ELF-1 (cell line): ENCODE data around the gene P3H4.

Experiments used
- DNase-seq: peaks from one replicate; pipeline ENCODE4 v3.0.0-alpha.2; 2016; ENCODE audit warnings: low read depth, low spot score

P3H4 gene

DNA sequence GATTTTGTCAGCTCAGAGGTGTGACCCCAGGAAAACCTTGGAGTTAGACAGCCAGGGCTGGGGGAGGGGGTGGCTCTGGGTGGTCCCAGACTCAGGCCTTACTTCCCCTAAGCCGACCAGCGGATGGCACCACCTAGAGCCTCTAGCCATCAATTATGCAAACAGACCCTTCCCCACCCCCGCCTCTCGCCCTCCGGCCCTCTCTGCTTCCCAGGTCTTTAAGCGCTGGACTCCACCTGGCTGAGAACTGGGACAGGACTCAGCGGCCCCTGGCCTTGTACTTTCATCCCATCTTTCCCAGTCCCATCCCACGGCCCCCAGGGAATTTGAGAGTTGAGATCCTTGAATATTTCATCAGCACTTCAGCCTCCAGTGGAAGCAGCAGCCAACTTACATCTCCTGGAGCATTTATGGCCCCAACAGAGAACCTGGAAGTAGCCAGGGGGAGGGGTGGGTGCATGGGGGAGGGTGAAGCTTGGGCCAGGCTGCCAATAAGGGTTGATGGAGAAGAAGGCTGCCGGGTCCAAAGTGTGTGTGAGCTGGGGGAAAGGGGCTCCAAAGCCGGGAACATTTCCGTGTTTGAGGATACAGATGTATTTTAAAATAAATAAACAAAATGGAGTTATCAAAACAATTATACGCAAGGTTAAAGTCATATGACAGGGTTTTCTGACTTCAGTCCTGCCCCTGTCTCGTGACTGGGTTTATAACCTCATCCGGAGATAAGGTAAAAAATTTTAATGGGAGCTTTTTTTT is 17.8 kb downstream of the P3H4 start:
- DNase-seq, result peak; percentile 97

DNA sequence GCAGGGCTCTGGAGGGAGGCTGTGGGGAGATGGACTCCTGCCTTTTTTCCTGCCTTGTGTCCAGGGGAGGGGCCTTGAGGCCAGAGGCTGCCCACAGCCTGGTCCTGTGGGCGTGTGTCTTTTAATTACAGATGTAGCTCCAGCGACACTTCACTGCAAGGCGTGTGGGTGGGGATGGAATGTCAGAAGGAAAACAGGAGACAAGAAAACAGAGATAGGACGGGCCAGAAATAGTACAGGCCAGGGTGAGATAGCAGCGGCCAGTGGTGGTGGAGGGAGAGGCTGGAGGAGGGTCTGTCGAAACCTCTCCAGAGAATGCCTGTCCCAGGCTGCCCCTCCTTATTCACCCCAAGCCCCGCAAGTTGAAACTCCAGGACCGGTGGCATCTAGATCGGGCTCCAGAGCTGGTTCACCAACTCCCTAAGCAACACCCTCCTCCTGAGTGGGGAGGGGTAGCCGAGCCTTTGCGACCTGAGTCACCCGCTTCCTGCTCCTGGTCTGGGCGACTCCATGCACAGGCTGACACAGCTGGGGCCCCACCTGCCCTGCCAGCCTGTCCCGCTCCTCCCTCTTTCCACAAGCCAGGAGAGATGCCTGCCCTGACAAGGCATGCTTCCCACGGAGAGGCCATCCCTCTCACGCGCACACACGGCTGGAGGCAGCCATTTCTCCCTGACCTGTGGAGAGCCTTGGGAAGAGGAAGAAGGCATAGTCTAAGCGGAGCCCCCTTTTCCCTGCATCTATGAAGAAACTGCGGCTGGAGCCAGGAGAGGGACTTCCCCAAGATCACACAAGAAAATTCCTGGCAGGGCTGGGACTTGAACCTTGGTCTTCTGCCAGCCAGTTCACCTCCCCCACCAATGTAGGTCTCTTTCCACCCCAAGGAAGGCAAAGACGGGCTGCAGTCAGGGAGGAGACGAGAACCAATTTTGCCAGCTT is 18.6 kb downstream of the P3H4 start:
- DNase-seq, result peak; percentile 92

DNA sequence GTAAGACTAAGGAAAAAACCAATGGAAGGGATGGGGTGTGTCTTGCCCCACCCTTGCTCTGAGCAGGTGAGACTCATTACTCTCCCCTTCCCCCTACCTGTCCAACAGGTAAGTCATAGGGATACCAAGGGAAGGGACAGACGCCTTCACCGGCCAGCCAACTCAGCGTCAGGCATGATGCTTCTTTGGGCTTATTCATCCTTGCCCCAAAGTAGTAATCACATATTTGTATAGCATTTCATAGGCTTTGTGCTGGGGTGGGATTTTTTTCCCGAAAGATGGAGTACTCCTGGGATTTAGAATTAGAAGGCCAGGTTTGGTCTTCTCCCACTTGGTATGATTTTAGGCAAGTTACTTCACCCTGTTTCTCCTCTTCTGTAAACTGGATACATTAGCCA is 24.7 kb downstream of the P3H4 start:
- DNase-seq, result no peak

DNA sequence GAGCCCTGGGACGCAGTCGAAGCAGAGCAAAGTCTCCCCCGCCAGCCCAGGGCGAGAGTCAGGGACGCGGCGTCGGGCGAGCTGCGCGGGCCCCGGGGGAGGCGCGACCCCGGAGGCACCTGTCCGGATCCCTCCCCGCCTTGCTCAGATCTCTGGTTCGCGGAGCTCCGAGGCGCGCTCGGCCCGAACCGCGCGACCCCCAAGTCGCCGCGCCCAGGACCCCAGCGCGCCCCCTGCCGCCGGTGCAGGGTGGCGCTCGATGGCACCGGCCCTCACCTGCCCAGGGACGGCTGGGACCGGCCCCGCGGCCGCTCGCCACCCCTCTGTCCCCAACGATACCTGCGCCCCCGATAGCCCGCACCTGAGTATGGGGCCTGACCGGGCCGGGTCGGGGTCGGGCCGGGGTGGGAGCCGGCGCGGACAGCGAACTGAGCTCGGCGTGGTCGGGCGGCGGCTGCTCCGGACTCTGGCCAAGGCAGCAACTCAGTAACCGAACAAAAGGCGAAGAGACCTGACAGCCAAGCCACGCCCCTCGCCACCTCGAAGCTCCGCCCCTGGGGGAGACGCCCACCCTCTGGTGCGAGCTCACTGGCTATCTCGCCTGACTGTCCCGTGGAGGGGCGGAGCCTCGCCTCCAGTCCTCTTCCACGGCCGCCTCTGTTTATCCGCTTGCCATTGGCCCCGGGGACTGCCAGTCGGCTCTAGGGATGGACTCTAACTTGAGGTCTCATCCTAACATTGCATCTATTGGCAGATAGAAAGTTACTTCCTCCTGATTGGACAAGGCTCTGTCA is 25.3 kb downstream of the P3H4 start, which contains the start of gene JUP:
JUP (minus strand) TSS at position 485 of the 794 bp plus-strand sequence. CDS start 14,857 bp downstream, outside the sequence.
- peak; percentile 100 for DNase-seq

DNA sequence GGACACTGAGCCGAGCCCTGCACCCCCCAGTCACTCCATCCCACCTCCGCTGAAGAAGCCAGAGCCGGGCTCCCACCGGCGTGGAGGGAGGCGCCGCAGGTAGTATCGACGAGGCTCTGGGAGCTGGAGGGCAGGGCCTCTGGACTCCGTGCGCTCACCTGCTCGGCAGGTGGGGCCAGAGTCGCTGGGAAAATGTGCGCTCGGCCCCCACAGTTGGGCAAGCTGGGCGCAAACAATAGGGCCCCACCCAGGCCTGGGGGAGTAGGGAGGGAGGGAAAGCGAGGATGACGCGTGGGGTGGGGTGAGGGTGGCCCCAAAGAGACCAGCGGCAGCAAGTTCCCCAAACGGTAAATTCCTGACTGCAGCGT is 25.9 kb downstream of the P3H4 start:
- DNase-seq, result peak; percentile 70

DNA sequence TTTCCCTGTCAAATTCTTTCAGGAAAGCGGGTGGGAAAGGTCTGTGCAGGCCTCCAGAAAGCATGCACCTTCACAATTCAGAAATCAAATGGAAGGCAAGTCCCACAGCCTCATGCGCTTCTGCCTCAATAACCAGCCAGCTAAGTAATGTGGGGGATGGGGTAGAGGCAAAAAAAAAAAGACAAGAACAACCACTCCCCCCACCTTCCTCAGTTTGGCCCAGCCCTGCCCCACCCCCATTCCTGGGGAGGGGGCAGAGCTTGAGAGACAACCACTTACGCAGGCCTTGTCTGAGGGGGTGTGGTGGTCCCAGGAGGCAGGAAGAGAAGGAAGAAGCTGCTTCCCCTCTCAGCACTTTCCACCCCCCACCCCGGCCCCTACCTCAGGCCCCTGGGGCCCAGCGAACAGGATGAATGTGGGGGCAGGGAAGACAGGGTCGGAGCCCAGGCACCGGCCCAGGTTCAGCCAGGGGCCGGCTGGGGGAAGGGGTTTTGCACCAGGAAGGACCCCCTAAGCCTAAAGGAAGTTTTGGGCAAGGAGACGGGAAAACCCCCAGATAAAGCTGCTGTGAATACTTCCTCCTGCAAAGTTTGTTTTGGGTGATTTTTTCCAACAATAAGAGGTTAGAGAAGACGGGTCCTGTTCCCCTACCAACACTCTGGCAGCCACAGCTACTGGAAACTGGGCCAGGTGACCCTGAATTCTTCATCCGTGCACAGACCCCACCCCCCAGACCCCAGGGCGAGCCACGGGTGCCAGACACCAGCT is 26.5 kb downstream of the P3H4 start:
- peak; percentile 95 for DNase-seq

DNA sequence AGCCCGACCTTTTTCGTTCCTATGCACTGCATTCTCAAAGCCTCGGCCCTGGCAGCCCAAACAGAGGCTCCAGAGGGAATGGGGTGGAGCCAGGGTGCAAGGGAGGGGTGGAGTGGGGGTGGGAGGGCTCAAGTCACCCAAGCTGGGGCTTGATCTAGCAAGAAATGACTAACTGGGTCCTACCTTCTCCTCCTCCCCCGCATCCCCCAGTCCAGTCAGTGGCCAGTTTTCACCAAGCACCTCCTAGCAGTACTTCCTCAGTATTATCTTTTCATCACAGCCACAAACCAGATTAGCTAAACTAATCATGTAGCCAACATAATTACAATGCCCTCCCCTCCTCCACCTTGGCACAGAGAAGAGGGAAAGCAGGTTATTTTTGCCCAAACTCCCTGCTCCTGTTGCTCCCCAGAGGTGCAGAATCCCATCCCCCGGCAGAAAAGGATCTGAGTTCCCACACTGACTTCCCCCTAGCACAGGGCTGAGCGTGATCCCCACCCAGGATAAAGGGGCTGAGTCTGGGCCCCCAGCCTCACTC is 27.5 kb downstream of the P3H4 start:
- peak; percentile 36 for DNase-seq

DNA sequence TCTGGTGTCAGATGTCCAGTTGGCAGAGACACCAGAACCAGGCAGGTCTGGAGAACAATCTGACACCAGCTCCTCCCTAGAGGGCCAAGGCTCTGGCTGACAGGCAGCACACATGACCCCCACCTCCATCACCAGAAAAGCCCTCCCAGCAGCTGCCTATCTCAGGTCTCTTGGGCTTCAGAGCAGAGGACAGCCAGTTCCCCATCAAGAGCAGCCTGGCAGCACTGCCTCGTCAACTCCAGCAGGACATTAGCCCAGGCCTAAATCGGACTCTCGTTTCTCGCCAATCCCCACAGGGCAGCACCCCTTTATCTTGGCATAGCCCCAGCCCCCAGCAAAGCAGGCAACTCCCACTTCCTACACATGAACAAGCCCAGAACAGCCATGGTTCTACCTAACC is 29.6 kb downstream of the P3H4 start:
- DNase-seq, result no peak

DNA sequence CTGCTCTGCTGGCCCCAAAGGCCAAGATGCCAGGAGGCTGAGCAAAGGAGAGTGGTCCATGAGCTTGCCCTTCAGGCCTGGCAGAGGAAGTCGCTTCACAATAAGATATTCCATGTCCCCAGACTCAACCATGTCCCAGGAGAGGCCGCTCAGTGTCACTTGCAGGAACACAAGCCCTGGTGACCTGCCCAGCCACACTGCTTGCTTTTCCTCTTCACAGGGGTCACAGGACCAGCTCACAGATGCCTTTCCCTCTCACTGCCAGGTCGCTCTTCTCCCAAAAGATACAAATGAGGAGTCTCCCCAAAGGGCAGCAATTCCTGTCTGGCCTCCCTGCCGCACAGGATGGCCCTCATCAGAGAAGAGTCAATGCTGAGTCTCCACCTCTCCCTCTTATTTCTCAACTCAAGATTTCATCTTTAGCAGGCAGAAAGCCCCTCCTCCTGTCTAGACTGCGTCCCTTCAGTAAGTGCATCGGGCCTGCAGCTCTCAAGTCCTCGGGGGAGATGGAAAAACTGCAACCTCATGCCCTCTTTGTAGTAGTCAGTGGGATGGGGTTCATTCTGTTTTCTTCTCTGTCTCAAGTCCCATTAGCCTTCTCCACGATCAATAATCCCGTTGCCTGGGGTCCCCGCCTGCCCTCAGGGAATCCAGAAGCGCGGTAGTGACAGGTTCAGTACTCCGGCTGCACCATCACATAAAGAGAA is 30.2 kb downstream of the P3H4 start:
- no peak for DNase-seq

DNA sequence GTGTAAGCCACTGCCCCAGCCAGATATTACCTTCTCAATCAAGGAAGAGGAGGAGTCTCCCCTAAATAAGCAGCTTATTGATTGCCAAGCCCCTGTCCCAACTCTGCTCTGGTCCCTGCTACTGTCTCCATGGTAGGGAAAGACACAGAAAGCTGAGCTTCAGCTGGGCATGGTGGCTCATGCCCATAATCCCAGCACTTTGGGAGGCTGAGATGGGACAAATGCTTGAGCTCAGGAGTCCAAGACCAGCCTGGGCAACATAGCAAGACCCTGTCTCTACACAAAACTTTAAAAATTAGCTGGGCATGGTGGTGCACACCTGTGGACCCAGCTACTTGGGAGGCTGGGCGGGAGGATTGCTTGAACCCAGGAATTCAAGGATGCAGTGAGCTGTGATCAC is 31.8 kb downstream of the P3H4 start:
- DNase-seq, result no peak

DNA sequence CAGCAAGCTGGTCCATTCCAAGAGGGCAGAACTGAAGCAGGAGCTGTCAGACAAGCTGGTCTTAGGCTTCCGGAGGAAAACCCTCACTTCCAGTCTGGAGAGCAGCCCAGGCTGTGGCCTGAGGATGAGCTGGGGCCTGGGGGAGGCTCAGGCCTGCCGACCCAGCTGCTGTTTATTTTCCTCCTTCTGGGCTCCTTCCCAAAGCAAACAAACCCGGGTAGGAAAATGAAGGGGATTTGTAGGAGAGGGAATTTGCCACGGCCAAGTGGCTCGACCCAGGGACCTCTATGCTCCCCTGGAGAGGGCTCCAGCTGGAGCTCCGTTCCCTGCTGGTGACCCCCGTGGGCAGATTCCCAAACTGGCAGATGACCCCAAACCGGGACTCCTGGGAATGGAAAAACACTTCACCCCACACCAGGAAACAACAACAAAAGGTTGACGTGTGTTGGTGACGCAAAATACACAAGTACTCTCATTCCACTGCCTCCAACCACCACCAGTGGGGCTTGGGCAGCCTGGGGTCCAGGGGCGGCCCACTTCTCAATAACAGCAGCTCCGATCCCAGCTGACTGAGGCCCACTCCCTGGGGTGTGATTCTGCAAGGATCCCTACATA is 34.1 kb downstream of the P3H4 start:
- no peak for DNase-seq

DNA sequence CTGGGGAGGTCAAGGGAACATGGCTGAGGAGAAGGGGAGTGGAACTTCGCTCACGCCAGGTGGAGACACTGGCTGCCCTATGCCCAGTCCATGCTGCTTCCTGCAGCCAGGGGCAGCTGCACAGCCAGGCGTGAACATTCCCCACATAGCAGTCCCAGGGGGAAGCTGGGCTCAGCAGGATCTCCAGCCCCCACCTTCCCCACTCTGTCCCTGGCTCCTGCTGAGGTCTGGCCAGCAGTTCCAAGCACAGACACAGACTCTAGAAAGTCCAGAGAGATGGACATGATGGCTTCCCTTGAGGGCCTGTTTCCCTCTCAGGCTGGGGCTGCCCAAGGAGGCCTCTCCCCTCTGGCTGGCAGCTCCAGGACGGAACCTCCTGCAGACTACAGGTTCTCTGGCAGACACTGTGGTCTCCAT is 34.6 kb downstream of the P3H4 start:
- DNase-seq, result peak; percentile 78

DNA sequence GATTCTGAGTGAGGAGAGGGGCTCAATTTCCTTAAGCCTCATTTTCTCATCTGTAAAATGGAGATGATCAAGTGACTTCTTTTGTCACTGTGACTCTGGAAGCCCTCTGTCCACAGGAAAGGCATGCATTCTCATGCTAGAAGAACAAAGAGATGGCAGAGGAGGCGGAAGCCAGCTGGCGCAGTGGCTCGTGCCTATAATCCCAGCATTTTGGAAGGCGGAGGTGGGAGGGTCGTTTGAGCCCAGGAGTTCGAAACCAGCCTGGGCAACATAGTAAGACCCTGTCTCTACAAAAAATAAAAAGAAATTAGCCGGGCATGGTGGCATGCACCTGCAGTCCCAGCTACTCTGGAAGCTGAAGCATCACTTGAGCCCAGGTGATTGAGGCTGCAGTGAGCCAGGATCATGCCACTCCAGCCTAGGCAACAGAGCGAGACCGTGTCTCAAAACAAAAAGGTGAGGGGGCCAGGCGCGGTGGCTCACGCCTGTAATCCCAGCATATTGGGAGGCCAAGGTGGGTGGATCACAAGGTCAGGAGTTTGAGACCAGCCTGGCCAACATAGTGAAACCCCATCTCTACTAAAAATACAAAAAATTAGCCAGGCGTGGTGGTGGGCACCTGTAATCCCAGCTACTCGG is 35.4 kb downstream of the P3H4 start:
- DNase-seq, result peak; percentile 32

DNA sequence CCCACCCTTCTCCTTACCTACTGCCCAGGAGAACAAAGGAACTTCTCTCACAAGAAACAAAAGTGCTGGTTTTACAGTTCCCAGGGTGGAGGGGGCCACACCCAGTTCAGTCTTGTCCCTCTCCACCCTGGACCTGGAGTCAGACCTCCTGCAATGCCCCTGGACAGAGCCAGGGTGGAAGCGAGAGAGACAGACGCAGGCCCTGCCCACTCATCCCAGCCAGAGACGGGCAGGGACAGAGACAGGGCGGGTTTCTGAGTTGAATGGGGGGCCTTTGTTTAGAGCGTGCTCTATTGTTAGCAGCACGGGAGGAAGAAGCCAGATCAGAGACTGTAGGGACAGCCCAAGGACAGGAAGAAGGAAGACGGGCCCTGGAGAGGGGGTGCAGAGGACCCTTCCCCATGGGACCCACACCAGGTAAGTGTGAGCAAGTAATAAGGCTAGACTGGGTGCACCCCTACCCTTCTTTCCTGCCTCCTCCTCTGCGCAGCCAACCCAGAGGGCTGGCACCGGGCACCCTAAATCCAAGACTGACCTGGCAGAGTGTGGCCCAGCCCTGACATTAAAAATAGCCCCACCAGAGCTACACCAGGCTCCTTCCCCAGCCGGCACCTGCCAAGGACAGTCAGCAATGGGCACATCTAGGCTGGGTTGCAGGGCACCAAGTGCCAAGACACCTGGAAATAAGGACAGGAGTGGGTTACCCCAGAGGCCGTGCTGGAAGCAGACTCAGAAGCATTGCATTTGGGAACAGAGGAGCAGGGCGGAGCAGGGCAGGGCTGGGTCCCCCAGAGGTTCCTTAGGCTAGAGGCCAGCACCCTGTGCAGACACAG is 36.1 kb downstream of the P3H4 start:
- DNase-seq, result peak; percentile 66

DNA sequence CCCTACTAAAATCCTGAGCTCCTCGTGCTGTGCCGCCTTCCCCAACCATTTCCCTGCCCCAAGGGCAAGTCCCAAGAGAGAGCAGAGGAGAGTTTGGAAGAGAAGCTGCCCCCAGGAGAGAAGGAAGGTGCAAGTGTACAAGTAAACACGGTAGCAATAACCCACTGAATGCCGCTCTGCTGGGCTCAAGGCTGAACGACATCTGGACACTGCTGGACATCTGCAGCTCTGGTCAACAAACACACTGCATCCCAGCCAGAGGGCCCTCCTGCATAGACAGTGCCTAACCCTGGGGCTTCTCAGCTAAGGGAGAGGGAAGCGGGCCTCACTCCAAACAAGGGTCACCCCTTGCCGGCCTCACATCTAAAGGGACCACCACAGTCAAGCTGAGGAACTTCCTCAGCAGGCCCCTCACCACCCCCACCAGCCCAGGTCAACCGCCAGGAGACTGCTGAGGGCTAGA is 38.0 kb downstream of the P3H4 start:
- DNase-seq, result peak; percentile 46

DNA sequence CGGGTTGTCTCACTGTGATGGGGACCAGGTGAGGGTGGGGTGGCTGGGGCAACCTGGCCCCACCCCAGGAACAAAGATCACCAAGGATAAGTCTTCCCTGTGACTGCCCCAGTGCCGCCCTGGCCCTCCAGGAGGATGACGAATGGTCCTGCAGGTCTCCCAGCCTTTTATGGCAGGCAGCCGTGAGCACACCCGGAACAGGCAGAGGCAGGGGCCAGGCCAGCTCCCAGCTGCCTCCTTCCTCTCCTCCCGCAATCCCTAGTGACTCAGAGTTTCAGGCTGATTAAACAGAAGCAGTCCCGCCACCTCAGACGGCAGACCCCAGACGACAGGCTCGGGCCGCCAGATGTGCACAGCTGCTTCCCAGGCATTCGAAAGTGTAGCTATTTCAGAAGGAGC is 38.6 kb downstream of the P3H4 start:
- DNase-seq, result peak; percentile 89

DNA sequence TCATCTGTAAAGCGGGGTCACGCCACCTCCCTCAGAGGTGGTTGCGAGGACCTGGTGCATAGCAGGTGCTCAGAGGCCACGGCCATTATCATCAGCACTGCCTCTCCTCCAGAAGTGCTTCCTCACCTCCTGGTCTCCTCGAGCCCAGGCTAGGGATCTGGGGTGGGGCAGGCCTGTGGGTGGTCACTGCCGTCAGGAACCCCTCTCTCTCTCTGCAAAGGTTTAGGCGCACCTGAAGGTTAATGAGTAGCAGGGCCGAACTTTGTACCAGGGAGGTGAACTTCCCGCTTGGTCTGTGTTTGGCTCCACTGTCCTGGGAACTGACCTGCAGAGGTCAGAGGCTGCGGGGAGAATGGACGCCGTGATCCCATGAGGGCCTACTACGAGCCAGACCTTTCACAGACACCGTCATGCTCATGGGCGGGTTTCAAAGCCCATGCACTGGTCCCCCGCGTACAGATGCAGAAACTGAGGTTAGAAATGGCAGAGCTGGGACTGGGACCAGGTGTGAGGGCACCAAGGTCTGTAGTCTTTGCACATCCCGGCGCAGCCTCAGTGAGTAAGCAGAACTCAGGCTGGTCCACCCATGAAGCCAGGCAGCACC is 39.1 kb downstream of the P3H4 start:
- DNase-seq, result no peak

DNA sequence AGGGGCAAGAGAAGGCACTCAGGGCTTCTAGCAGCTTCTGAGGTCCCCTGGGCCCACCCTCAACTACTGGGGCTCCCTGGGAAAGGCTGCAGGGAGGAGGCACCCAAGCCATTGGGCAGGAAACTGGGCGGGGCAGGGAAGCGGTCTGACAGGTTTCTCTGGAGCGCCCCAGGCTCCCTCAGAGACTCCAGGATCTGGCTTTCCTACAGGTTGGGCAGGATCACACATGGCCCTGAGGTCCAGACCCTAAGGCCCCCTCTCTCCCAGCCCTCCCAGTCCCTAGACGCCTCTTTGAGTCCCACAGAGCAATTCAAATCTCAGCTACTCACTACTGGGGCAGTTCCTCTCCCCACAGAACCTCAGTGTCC is 39.5 kb downstream of the P3H4 start:
- DNase-seq, result peak; percentile 88
